Dermis microvascular lymphatic vessel endothelial cell (primary cell): Measurements from ENCODE around the gene LRMDA. TPM values are rescaled to one million over a fixed set of nuclear protein-coding genes. Genes with fewer than 3 reads are reported as not detected.
"Not testable (repeated sequence)": the region's sequence is repeated elsewhere in the genome, so short reads cannot be mapped to it uniquely, and the experiment has no call there.

Source experiments
- DNase-seq, 2 donors: peaks; one replicate each; pipeline versions ENCODE4 v3.0.0 to v3.0.0-alpha.2; 2010; ENCODE audit warnings: low read depth in 2 of 2
- total RNA-seq: library from RNA; depleted of rRNA; stranded (reverse); fragments of >200 nt; gene quantifications from 2 replicates; pipeline ENCODE4 v1.2.1, GENCODE V29; 2014

LRMDA gene
- total RNA-seq, 1 donor from 2014 or later = 10.4 TPM

- DNase-seq = no peak
These were observed 144.5 kb downstream of the LRMDA start for GRCh38 chr10:75575940-75576339.

GRCh38 chr10:75582102-75582501, 150.7 kb downstream of the LRMDA start:
- DNase-seq = no peak

- DNase-seq = no peak
These were observed 153.9 kb downstream of the LRMDA start for GRCh38 chr10:75585294-75585693.

GRCh38 chr10:75586814-75587213, 155.4 kb downstream of the LRMDA start:
- no peak for DNase-seq

- DNase-seq = no peak
These were observed 156.6 kb downstream of the LRMDA start for GRCh38 chr10:75588031-75588430.

- no peak for DNase-seq
These were observed 158.7 kb downstream of the LRMDA start for GRCh38 chr10:75589895-75590654.

- no peak for DNase-seq
These were observed 160.8 kb downstream of the LRMDA start for GRCh38 chr10:75592151-75592787.

GRCh38 chr10:75592791-75593643, 161.6 kb downstream of the LRMDA start:
- DNase-seq = no peak

GRCh38 chr10:75593692-75594556, 162.5 kb downstream of the LRMDA start:
- no peak for DNase-seq

GRCh38 chr10:75596930-75597620, 165.7 kb downstream of the LRMDA start:
- no peak for DNase-seq

GRCh38 chr10:75597773-75598440, 166.5 kb downstream of the LRMDA start:
- DNase-seq = no peak

GRCh38 chr10:75598998-75599397, 167.6 kb downstream of the LRMDA start:
- DNase-seq = no peak

GRCh38 chr10:75599875-75600648, 168.6 kb downstream of the LRMDA start:
- DNase-seq = no peak

GRCh38 chr10:75600833-75601232, 169.4 kb downstream of the LRMDA start:
- no peak for DNase-seq

- no peak for DNase-seq
These were observed 170.9 kb downstream of the LRMDA start for GRCh38 chr10:75602341-75602740.

GRCh38 chr10:75605096-75605495, 173.7 kb downstream of the LRMDA start:
- no peak for DNase-seq

- not testable (repeated sequence) for DNase-seq
These were observed 174.4 kb downstream of the LRMDA start for GRCh38 chr10:75605795-75606194.

- DNase-seq = no peak
These were observed 174.9 kb downstream of the LRMDA start for GRCh38 chr10:75606203-75606779.

GRCh38 chr10:75607576-75607975, 176.2 kb downstream of the LRMDA start:
- no peak for DNase-seq
